ENCODE data around the gene MAGEA9B.
"Not testable (repeated sequence)": the region's sequence is repeated elsewhere in the genome, so short reads cannot be mapped to it uniquely, and the experiment has no call there.

MAGEA9B gene, protein sequence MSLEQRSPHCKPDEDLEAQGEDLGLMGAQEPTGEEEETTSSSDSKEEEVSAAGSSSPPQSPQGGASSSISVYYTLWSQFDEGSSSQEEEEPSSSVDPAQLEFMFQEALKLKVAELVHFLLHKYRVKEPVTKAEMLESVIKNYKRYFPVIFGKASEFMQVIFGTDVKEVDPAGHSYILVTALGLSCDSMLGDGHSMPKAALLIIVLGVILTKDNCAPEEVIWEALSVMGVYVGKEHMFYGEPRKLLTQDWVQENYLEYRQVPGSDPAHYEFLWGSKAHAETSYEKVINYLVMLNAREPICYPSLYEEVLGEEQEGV

GRCh38 chrX:149587359-149587758, at the start of gene MAGEA9B:
TSS of gene MAGEA9B (minus strand) at chrX:149587459. CDS start at chrX:149583179, 4,280 bp downstream.
- not testable (repeated sequence) for DNase-seq

- no peak for DNase-seq
These were observed 46.3 kb upstream of the MAGEA9B start for GRCh38 chrX:149633511-149633910.

DNA sequence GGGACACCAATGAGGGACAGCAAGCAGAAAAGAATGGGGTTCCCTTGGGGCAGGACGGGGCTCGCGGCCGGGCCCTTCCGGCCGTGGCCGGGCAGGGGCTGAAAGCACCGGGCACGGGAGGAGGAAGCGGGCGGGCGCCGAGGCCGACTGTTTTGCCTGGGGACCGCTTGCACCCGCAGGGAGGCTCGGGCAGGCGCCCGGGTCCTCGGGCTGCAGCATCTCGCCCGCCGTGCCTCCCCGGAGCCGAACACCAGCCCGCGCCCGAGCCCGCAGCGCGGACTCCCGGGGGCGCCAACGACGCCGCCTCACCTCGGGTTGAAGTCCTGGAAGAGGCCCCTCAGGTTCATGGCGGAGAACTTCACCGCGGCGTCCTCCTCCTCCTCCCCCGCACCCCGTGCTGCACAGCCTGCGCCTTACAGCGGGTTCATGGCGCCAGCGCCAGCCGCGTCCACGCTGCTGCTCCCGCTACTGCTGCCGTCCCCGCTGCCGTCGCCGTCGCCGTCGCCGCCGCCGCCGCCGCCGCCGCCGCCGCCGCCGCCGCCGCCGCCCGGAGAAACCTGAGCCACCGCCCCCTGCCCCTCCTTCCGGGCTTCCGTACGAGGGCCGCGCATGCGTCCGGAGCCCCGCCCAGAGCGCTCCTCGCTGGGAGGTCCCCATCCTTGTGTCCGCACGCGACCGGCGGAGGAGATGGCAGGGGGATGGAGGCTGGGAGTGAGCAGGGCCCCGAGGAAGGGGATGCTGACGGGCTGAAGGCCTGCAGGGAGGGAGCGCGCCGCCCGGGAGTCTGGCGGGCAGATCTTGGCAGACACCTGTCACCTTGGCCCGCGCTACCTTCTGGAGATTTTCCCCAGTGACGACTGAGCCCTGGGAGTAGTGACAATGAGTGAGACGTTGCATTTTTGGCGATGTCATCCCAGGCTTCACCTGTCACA, 44.2 kb upstream of the MAGEA9B start, which contains the start of gene TMEM185A:
TSS of gene TMEM185A (minus strand) at position 559 of the 932 bp plus-strand sequence. CDS start at position 347, 212 bp downstream.
- peak; percentile 17 for DNase-seq

GRCh38 chrX:149630681-149631233, 43.5 kb upstream of the MAGEA9B start:
- no peak for DNase-seq

DNA sequence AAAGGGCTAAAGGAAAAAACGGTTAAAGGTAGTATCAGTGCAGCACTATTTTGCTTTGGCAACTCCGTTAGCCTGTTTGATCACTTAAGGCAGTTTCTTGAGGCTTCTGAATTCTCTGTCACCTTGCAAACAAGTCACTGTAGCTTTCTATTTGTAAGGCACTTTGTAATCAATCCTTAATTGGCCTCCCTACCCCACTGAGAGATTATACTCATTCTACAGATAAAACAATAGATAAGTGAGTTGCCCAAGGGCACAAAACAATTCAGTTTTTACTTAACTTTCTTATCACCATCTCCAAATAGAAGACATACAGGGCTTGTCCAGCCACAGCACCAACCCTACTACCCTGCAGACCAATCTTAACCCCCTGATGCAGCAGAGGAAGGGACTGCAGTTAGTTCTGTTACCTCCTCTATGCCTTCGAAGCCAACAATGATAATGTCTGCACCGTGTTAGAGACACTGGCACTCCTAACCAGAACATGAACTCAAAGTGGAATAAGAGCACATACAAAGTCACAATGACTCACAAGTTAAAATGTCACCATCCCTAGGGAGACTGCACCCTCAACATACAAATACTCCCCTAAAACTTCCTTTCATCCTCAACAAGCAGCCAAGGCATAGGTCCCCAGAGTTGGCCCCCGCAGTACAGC, 42.6 kb upstream of the MAGEA9B start:
- DNase-seq = no peak

- no peak for DNase-seq
These were observed 41.5 kb upstream of the MAGEA9B start for GRCh38 chrX:149628768-149629167.

GRCh38 chrX:149628280-149628679, 41.0 kb upstream of the MAGEA9B start:
- DNase-seq = no peak

- not testable (repeated sequence) for DNase-seq
These were observed 39.6 kb upstream of the MAGEA9B start for GRCh38 chrX:149626829-149627228.

DNA sequence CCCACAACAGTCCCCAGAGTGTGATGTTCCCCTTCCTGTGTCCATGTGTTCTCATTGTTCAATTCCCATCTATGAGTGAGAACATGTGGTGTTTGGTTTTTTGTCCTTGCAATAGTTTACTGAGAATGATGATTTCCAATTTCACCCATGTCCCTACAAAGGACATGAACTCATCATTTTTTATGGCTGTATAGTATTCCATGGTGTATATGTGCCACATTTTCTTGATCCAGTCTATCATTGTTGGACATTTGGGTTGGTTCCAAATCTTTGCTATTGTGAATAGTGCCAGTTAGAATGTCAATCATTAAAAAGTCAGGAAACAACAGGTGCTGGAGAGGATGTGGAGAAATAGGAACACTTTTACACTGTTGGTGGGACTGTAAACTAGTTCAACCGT, 32.4 kb upstream of the MAGEA9B start:
- not testable (repeated sequence) for DNase-seq

DNA sequence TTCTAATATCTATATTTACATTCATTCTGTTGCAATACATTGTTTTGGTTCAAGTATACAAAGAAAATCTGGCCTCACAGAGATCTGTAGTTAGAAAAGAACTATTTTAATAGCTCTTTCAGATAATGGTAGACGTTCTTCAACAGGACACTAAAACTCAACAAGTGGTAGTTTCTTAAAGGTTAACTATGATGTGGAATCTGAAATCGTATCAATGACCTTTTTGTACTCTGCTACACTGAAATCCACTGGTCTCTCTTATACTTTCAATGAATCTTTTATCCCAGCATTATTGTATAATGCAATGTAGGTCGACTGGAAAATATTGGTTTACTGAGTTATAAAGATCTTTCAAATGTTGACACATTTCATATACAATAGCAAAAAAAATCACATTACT, 31.6 kb upstream of the MAGEA9B start:
- DNase-seq = no peak

GRCh38 chrX:149611623-149612175, 24.4 kb upstream of the MAGEA9B start:
- DNase-seq = no peak

- DNase-seq = no peak
These were observed 23.3 kb upstream of the MAGEA9B start for GRCh38 chrX:149610511-149610910.

DNA sequence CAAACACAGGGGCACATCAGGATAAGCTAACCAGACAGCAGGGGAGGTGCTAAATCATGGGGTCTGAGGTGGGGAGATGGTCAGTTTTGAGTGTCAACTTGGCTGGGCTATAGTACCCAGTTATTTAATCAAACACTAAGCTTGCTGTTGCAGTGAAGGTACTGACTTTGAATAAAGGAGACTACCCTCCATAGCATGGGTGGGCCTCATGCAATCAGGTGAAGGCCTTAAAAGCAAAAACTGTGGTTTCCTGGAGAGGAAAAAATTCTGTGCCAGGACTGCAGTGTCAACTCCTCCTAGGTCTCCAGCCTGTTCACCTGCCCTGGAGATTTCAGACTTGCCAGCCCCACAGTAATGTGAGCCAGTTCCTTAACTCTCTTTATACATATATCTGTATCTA, 20.4 kb upstream of the MAGEA9B start:
- DNase-seq = no peak

- not testable (repeated sequence) for DNase-seq
These were observed 18.1 kb upstream of the MAGEA9B start for GRCh38 chrX:149605248-149605885.

GRCh38 chrX:149598603-149599002, 11.3 kb upstream of the MAGEA9B start:
- DNase-seq = not testable (repeated sequence)

DNA sequence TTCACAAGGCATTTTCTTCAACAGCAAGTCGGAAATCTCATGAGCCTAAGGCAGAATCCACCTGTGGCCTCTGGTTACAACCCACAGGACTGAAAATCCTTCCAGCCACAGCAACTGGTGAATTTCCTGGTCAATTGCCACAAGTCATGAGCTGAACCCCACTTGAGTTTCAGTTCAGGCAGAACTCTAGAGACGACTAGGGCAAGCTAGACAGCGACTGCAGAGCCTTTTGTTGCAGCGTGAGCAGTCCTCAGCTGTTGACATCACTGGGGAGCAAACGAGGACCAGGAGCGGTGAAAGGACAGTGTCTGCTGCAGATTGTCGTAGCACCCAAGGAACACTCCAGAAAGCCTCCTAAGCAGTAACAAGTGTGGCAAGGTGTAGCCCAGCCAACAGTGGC, 8.7 kb upstream of the MAGEA9B start:
- DNase-seq = not testable (repeated sequence)

GRCh38 chrX:149595214-149595613, 8.0 kb upstream of the MAGEA9B start, which contains the start of gene HSFX2:
TSS of gene HSFX2 (minus strand) at chrX:149595314. CDS start at chrX:149594700, 614 bp downstream.
- not testable (repeated sequence) for DNase-seq

- not testable (repeated sequence) for DNase-seq
These were observed 3.7 kb upstream of the MAGEA9B start for GRCh38 chrX:149590993-149591392.

GRCh38 chrX:149585631-149586030, 1.6 kb downstream of the MAGEA9B start:
- not testable (repeated sequence) for DNase-seq

- DNase-seq = not testable (repeated sequence)
These were observed 13.8 kb downstream of the MAGEA9B start for GRCh38 chrX:149573456-149573855.

DNA sequence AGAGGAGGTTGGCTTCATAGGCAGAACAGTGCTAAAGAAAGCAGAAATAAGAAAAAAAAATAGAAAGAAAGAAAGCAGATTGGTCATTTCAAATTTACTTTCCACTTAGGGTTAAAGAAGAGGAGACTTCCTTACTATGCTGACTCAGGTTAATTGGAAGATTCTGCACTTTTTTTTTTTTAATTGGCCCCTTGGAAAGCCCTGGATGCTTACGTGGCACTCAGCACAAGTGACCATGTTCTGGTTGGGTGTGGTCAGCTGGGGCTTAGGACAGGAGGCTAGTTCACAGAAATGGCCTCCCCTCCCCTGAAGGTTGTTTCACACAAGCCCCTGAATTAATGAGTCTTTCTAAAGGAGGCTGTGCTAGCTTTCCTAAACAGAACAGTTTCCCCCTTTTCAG, 14.5 kb downstream of the MAGEA9B start:
- no peak for DNase-seq

GRCh38 chrX:149571770-149572169, 15.5 kb downstream of the MAGEA9B start:
- no peak for DNase-seq

All from NCI-H748 treated with DMSO at 0.1 percent for 48 hours (cell line).